Ishikawa (cell line): ENCODE data around the gene RELB.

Experiments
- CEBPB ChIP-seq: IDR thresholded peaks from 2 replicates; pipeline ENCODE4 v1.6.1; 2012
- CREB1 ChIP-seq: IDR thresholded peaks from 2 replicates; pipeline ENCODE4 v1.6.1; 2012; ENCODE audit warnings: low read depth
- EGR1 ChIP-seq: IDR thresholded peaks from 2 replicates; pipeline ENCODE4 v1.6.1; 2012
- EP300 ChIP-seq: IDR thresholded peaks from 2 replicates; pipeline ENCODE4 v1.6.1; 2012; ENCODE audit warnings: borderline replicate concordance
- FOXM1 ChIP-seq: IDR thresholded peaks from 2 replicates; pipeline ENCODE4 v1.6.1; 2012; ENCODE audit warnings: low read depth, borderline replicate concordance
- MAX ChIP-seq: IDR thresholded peaks from 2 replicates; pipeline ENCODE4 v1.6.1; 2012
- NFIC ChIP-seq: IDR thresholded peaks from 2 replicates; pipeline ENCODE4 v1.6.1; 2012
- RAD21 ChIP-seq: IDR thresholded peaks from 2 replicates; pipeline ENCODE4 v1.6.1; 2012; ENCODE audit warnings: low read depth
- REST ChIP-seq: IDR thresholded peaks from 2 replicates; pipeline ENCODE4 v1.6.1; 2012; ENCODE audit warnings: low read depth, mild to moderate bottlenecking
- TAF1 ChIP-seq: IDR thresholded peaks from 2 replicates; pipeline ENCODE4 v1.6.1; 2012; ENCODE audit warnings: low read depth, mild to moderate bottlenecking
- TCF12 ChIP-seq: IDR thresholded peaks from 2 replicates; pipeline ENCODE4 v1.6.1; 2012; ENCODE audit warnings: low read depth
- TEAD4 ChIP-seq: IDR thresholded peaks from 2 replicates; pipeline ENCODE4 v1.6.1; 2012
- USF1 ChIP-seq: IDR thresholded peaks from 2 replicates; pipeline ENCODE4 v1.6.1; 2012
- YY1 ChIP-seq: IDR thresholded peaks from 2 replicates; pipeline ENCODE4 v1.6.1; 2012; ENCODE audit warnings: low read depth
- ZBTB7A ChIP-seq: IDR thresholded peaks from 2 replicates; pipeline ENCODE4 v1.6.1; 2012; ENCODE audit warnings: low read depth

The RELB gene

GRCh38 chr19:44955505-44956439 lies 45.5 kb upstream of the RELB start:
- TF ChIP-seq TAF1 (no peak), ZBTB7A (no peak), TEAD4 (no peak), CEBPB (no peak), EP300 (no peak)

- TF ChIP-seq MAX (no peak), ZBTB7A (no peak), CREB1 (no peak), TAF1 (no peak), FOXM1 (no peak), REST (no peak), RAD21 (no peak), CEBPB (no peak), TEAD4 (no peak)
Observed at GRCh38 chr19:44957526-44957925, 43.7 kb upstream of the RELB start.

GRCh38 chr19:44958090-44958489 lies 43.2 kb upstream of the RELB start:
- TF ChIP-seq NFIC (no peak), EGR1 (no peak), EP300 (no peak)

GRCh38 chr19:44959691-44960090 lies 41.6 kb upstream of the RELB start:
- TF ChIP-seq EP300 (no peak), TEAD4 (no peak), EGR1 (no peak), REST (no peak), NFIC (no peak), YY1 (no peak), TAF1 (no peak), TCF12 (no peak), USF1 (no peak), MAX (no peak), CEBPB (no peak), RAD21 (no peak)

- TF ChIP-seq CREB1 (no peak), EGR1 (no peak), TAF1 (no peak), CEBPB (no peak), TCF12 (no peak), FOXM1 (no peak), REST (no peak), TEAD4 (no peak), NFIC (no peak), ZBTB7A (no peak), EP300 (no peak), USF1 (no peak), RAD21 (no peak), MAX (no peak)
Observed at GRCh38 chr19:44960906-44961728, 40.1 kb upstream of the RELB start.
